Stimulated activated CD8-positive, alpha-beta memory T cell treated with anti-CD3 and anti-CD28 coated beads, Interleukin-15, amount 100 ng/mL, for 24 hours (primary cell): ENCODE data around the gene RARRES2.

Experiments used
- DNase-seq: peaks from one replicate; pipeline ENCODE4 v3.0.0-alpha.2; 2020; ENCODE audit warnings: low read depth

Gene RARRES2

DNA sequence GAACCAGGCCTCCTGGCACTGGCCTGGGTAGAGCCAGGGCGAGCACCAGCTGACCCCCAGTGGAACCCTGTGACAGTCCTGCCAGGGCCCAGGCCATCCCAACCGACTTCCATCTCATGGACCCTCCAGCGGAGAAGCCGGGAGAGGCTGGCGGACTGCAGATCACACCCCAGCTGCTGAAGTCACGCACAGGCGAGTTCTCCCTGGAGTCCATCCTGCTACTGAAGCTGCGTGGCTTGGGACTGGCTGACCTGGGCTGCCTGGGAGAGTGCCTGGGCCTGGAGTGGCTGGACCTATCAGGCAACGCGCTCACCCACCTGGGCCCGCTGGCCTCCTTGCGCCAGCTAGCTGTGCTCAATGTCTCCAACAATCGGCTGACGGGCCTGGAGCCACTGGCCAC, 4.7 kb downstream of the RARRES2 start:
- DNase-seq = no peak

DNA sequence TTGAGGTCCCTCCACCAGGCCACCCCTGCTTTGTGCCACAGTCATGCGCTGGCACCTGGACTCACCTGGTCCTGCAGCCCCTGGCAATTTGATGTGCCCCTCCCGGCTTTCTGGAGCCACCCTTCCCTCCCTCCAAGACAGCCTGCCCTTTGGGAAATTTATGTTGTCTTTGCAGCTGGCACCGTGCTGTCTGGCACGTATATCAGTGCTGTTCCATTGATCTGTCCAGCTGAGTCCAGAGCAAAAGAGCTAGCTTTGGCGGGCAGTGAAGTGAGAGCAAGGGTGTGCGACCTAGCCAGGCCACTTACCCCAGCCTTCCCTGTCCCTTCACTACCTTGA, 5.7 kb downstream of the RARRES2 start:
- no peak for DNase-seq

DNA sequence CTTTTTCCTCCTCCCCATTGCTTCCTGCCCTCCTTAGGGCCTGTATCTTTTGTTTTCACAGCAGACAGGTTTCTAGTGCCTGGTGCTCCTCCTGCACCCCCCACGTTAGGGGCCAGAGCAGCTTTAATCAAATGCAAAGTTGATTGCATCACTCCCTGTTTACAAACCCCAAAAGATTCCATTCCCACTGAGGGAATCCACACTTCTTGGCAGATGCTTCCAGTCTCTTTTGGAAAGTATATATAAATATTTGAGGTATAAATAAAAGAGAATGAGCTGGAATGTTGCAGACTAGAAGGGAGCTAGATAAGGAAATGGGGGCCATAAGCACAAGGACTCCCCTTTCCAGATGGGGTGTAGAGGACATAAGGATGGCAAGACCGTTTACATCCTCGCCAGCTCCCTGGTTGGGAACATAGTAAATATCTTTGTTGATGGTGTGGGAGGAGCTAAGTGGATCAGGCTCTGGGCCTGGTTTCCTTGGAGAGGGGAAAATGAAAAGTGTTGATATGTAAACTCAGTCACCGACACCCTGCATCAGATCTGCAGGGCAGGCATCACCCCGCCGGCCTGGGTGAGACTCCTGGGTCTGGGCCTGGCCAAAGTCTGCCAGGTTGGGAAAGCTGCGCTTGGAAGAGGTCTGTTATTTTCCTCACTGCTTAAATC, 6.2 kb downstream of the RARRES2 start:
- no peak for DNase-seq

DNA sequence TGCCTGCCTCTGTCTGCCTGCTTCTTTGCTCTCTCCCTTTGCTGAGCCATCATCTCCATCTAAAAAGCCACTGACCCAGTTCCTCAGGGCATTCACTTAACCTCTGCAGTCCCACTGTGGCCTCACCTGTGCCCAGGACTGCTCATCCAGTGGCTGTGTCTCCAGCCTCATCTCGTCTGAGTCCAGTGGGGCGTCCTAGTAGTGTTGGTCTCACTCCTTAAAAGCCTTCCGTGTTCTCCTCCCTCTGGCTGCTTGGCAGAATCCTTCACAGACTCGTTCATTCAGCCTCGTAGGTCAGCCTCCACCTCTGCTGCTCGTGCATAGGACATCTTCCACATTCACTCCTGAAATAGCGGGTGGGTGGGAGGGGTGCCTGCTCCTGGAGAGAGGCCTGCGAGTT, 7.3 kb downstream of the RARRES2 start:
- no peak for DNase-seq

DNA sequence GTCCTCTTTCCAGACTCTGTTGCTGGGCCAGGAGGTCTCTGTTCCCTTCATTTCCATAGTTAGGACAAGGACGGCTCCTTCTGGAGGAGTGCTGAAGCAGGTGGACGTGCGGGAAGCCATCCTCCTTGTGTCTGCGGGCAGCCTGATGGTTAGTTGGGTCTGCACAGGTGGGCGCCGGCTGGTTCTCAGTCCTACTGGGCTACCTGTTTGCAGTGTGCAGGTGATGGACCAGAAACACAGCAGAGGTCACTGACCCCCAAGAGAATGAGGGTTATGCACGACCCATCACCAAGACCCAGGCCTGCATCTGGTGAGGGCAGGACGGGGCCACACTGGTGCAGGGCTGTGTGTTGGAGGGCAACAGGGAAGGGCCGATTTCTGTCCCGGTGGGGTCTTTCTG, 7.8 kb downstream of the RARRES2 start:
- no peak for DNase-seq

DNA sequence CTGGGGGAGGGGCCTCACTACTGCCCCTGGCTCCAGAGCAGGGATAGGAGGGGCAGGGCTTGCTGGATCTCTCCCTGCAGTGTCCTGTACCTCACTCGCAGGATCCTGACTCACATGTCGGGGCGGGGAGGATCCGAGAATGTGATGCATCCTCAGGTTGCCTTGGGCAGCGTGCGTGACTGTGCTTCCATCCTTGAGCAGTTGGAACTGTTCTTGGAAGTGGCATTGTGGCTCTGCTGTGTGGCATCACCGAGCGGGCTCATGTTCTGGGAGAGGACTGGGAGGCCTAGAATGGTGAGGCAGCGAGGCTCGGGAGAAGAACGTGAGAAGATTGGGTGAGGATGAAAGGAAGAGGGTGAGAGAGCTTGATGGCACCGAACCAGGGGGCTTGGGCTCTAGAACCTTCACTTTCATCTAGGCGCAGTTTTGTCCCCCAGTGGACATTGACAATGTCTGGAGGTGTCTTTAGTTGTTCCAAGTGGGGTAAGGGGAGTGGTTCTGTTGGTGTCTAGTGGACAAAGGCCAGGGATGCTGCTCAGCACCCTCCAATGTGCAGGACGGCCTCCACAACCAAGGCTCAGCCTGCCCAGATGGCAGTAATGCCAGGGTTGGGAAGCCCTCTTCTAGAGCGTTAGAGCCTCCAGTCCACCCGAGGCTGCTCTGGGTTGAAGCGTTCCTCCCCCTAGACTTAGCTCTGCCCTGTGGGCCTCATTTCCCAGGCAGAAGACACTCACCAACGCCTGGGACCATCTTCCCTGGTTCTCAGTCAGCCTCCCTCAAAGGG, 8.4 kb downstream of the RARRES2 start:
- no peak for DNase-seq

DNA sequence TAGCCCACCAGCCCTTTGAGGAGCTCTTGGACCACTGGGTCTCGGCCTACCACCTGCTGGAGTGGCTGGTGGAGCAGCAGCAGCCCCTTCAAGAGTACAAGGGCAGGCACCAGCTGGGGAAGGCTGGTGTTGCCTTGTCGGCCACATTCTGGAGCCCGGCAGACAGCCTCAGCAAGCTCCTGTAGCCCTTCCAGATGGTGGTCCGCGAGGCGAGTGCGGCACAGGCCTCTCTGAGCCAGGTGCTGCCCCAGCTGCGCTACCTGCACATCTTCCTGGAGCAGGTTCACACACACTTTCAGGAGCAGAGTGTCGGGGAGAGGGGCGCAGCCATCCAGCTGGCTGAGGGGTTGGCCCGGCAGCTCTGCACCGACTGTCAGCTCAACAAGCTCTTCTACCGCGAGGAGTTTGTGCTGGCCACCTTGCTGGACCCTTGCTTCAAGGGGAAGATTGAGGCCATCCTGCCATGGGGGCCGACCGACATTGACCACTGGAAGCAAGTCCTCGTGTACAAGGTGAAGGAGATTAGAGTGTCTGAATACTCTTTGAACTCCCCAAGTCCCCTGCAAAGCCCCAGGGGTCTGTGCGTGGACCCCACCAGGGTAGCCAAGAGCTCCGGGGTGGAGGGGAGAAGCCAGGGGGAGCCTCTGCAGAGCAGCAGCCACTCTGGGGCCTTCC, 11.1 kb downstream of the RARRES2 start:
- DNase-seq = no peak

DNA sequence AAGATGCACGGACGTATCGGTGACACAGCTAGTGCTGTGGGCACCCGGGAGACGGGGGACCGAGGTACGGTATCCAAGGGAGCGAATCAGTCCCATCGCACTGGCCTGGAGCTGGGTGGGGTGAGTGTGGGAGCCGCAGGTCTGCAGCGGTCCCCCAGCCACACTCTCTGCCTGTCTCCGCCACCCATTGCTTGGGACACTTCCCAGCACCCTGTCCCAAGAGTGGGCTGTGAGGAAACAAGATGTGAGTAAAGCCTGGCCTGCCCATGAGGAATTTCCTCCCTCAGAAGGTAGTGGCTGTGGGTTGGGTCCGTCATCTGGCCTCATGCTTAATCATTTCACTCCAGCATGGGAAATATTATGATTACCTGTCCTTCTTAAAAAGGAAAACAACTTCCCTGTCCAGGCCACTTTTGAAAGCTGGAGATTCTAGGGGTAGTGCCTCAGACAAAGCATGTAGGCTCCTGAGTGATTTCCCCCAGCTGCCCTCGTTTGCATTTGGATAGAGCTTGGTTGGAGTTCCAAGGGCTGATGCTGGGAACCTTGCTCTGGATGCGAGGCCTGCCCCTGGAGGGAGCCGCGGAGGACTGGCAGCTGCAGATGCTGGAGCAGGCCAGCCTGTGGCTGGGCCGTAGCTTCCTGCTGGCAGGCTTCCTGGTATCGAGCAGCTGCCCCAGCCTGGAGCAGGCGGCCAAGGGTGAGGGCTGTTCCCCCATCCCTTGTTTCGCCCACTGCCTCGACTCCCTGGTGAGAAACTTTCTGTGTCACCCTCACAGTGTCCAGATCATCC, 11.9 kb downstream of the RARRES2 start:
- DNase-seq = no peak

DNA sequence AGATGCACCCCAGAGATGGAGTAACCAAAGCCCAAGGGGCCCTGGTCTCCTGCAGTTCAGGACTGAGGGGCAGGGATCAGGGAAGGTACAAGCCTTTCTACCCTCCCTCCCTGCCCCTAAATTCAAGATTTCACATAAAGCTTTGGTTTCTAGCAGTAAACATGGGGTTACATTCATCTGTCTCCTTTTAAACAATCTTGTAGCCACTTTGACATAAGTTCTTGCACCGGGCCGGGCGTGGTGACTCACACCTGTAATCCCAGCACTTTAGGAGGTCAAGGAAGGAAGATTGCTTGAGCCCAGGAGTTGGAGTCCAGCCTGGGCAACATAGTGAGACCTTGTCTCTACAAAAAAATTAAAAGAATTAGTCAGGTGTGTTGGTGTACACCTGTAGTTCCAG, 14.1 kb downstream of the RARRES2 start:
- no peak for DNase-seq

DNA sequence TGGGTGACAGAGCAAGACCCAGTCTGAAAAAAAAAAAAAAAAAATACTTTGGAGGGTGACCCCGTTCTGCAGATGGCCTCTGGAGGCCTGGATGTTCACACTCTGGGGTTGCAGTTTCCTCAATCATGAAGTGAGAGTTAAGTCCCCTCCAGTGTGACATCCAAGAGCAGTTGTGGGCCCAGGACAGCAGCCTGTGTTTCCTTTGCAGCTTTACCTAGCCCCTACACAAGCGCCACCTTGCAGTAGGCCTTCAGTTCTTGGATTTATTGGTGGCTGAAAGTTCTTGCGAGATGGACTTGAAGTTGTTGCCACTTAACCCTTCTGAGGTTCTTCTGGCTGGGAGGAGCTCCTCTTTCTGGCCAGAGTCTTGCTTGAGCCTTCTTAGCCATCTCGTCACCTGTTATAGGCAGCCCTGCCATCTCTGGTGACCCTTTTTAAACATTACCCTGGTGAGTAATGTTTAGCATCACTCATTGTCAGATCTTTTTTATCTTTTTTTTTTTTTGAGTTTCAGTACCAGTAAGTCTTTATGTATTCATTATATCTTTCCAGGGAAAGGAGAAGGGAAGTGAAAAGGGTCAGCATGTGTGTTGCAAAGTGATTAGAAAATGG, 14.7 kb downstream of the RARRES2 start:
- DNase-seq = no peak

DNA sequence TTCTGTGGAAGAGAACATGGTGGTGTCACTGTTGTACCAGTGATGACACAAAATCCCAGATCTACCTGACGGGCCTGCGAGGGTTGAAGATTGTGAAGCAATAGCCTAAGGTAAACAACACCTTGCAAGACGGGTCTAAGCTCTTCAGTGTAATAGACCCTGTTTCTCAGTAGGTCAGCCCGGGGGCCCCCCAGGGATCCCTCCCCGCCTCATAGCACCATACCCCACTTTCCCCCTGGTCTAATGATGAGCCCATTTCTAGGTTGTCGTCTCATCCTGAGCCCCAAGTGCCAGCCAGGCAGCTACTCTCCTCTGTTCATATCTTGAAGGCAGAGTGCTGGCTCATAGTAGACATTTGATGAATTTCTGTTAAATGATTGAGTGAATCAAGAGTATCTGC, 15.5 kb downstream of the RARRES2 start:
- DNase-seq = no peak

DNA sequence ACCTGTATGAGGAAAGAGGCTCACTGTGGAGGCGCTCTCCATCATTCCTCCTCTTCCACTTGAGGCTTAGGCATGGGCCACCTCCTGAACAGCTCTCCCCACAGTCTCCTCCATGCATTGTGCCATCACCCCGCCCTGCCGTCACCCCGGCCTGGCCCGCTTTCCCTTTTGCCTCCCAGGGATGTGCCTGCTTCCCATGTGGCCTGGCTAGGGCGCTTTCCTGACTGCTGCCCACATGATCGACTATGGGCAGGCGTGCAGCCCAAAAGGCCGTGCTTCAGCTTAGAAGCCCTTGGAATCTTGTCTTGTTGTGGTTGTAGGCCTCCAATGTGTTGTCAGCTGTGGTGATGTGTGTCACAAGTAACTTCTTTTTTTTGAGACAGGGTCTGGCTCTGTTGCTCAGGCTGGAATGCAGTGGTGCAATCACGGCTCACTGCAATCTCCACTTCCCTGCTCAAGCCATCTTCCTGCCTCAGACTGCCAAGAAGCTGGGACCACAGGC, 16.3 kb downstream of the RARRES2 start:
- DNase-seq = no peak

DNA sequence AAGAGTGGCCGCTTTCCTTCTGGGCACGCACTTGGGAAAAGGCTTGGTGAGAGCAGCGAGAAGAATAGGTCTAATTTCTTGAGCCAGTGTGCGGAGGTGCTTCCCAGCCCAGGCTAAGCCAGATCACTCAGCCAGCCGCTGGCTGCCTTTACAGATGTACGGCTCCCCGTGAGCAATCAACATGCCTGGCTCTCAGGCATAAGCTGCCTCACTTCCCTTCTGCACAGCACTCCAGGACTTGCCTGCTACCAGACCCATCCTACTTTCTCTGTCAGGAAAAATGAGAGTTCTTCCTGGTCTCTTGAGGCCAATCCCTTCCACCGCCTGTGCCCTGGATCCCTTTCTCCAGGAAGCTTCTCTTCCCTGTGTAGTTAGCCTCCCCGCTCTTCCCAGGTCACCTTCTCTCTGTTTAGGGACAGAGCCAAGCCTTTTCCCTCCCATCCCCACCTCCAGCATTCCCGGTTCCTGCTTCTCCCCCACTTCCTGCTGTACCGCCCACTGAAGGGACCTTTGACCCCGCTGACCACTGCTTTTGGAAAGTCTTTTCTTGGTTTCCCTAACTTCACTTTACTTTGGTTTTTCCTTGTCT, 17.0 kb downstream of the RARRES2 start:
- no peak for DNase-seq

DNA sequence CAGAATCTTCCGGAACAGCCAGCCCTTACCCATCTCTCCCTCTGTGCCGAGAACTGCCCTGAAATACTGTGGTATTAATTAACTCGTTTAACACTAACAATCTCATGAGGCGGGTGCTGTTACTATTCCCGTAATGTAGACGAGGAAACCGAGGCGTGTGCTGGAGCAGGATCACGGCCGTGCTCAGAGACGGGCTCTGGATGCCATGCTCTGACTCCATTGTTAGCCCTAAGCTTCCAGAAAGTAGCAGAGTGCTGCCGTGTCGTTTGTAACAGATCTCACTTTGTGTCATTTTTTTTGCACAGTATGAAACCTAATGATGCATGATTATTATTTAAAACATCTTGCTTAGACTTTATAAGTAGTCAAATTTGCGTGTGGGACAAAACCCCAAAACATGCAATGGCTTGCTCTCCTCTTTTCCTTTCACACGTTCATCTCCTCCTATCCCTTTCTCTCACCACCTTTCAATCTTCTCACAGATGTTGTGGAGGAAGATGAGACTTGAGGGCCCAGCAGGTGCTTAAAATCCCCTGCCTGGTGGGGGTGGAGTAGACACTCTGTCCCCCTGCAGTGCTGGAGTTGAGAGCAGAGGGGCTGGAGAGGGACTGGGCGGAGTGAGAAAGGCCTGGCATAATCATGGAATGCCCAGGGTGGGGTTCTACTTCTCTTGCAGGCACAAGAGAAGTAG, 17.6 kb downstream of the RARRES2 start:
- DNase-seq = no peak

DNA sequence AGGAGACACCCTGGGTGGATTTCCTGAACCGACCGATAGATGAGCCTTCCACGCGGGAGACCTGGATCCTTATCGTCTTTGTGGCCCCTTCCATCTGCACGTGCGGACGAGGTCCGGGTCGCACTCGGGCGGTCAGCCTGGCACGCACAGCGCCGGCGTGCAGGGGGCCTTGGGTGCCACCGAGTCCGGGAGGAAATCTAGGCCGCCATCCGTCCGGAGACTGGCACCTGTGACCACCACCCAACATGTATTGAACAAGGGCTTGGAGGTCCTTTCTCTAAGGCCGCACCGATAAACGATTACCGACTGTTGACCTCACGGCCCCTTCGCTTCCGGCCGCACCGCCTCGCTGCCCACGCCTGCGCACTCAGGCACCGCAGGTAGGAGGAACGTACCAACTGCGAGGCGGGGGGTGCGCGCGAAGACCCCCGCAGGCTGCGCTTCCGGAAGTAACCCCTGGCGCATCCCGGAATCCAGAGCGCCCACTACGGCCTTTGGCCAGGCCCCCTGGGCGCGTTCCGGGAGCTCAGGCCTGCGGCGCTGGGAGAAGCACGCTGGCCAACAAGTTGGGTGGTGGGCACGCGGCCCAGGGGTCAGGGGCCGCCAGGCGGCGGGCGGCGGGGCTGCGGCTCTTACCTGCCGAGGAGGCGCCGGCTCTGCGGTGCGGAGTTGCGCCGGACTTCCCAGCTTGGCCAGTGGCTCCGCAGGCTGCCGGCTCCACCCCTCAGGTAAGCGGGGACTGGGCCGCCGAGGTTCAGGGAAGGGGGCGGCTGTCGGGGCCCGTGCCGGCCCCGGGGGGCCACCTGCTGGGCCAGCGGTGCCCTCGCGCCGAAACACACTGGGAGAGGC, 18.4 kb downstream of the RARRES2 start, which contains the start of the genes ACTR3C and LRRC61:
ACTR3C (minus strand) TSS at position 713 of the 849 bp plus-strand sequence. CDS start 28,249 bp downstream, outside the sequence.
LRRC61 (plus strand) TSS at position 523 of the 849 bp plus-strand sequence. CDS start 13,507 bp downstream, outside the sequence.
- peak; percentile 39 for DNase-seq

DNA sequence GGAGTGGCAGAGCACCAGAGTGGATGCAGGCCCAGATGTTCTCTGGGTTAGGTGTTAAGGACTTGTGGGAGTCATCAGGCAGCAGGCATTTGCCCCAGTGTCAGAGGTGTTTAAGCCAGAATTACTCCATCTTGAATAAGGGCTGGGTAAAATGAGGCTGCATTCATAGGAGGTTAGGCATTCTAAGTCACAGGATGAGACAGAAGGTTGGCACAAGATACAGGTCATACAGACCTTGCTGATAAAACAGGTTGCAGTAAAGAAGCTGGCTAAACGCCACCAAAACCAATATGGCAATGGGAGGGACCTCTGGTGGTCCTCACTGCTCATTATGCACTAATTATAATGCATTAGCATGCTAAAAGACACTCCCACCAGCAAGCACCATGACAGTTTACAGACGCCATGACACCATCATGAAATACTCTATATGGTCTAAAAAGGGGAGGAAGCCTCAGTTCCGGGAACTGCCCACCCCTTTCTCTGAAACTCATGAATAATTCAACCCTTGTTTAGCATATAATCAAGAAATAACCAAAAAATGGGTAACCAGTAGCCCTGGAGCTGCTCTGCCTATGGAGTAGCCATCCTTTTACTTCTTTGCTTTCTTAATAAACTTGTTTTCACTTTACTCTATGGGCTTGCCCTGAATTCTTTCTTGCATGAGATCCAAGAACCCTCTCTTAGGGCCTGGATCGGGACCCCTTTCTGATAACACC, 19.2 kb downstream of the RARRES2 start:
- DNase-seq = no peak

DNA sequence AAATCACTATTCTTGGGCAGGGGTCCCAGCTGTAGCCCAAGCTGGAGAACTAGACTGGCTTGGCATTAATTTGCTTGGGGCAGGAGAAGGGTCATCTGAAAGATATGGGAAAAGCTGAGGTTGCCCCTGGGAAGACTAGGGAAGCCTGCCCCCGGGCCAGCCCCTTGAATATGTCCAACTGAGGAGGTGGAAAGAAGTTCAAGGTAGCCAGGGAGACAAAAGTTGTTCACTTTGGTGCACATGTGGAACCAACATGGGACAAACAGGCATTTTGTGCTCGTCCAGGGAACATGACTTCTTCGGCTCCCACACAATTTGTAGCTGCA, 19.7 kb downstream of the RARRES2 start:
- DNase-seq = no peak

DNA sequence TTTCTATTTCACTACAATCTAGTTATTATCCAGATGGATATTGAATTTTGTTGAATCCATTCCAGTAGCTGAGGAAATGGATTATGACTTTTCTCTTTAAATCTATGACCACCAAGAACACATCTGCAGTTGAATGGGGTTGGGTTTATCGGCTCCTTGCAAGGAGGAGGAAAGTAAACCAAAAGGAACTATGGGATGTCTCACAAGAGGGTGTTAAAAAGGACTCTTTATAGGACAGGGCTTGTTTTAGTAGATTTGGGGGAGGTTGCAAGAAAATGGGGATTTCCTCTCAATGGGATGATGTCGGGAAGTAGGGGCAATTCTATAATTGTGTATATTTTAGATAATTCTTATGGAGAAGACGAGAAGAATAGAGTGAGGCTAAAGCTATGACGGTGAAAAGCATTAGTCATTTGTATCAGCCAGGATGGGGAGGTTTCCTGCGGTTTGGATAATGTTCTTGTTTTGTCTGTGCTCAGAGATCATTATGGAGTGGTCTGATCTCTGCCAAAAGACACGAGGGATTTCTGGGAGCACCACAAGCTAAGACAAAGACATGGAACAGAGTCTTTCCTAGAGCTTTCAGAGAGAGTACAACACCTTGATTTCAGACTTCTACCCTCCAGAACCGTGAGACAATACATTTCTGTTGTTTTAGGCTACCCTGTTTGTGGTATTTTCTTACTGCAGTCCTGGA, 23.5 kb downstream of the RARRES2 start:
- DNase-seq = no peak
